Naive thymus-derived CD8-positive, alpha-beta T cell (primary cell): ENCODE results near the gene GDPD4. TPM values are rescaled to one million over a fixed set of nuclear protein-coding genes. Genes with fewer than 3 reads are reported as not detected.
A peak's percentile ranks its signal among the peaks of the same experiment; 100 is the strongest.

Experiments
- ATAC-seq, 2 donors: fragments of 150-1000 bp; cut with Tn5 transposase in 1 of 2; sonication (Bioruptor Pico), chemical (Tn5 transposase) in 1 of 2; 1 replicate in 1 of 2; 2 replicates in 1 of 2; pipeline ENCODE4 v1.10.0; 2021; ENCODE audit warnings: mild to moderate bottlenecking in 2 of 2, moderate library complexity in 2 of 2
- POLR2A ChIA-PET: fragments of 350-600 bp; sonication (Branson Sonifier 250); formaldehyde crosslinking; loops from one replicate; lab custom pipeline; 2021; ENCODE audit warnings: antibody characterized with exemption; lab: Charles Lee
- DNase-seq, 10 donors: peaks; one replicate each; pipeline versions ENCODE4 v3.0.0 to v3.0.0-alpha.2; 2020 to 2022
- H3K27ac Mint-ChIP-seq, 10 donors: one replicate each; pipeline ENCODE4 v1.8.0; 2020 to 2022; ENCODE audit warnings: mild to moderate bottlenecking in 10 of 10, mixed read lengths in 10 of 10, moderate library complexity in 4 of 10, inconsistent platforms in 1 of 10
- H3K27me3 Mint-ChIP-seq, 5 donors: one replicate each; pipeline ENCODE4 v1.8.0; 2021 to 2022; ENCODE audit warnings: mixed read lengths in 5 of 5
- H3K36me3 Mint-ChIP-seq, 3 donors: one replicate each; pipeline ENCODE4 v1.8.0; 2020 to 2022; ENCODE audit warnings: mixed read lengths in 3 of 3, mild to moderate bottlenecking in 2 of 3, inconsistent platforms in 1 of 3
- H3K4me1 Mint-ChIP-seq, 4 donors: one replicate each; pipeline ENCODE4 v1.8.0; 2021 to 2022; ENCODE audit warnings: mixed read lengths in 4 of 4
- H3K4me3 Mint-ChIP-seq, 10 donors: one replicate each; pipeline ENCODE4 v1.8.0; 2020 to 2022; ENCODE audit warnings: mild to moderate bottlenecking in 10 of 10, mixed read lengths in 10 of 10, moderate library complexity in 6 of 10, inconsistent platforms in 1 of 10
- H3K9me3 Mint-ChIP-seq, 9 donors: one replicate each; pipeline ENCODE4 v1.8.0; 2020 to 2022; ENCODE audit warnings: mixed read lengths in 9 of 9, mild to moderate bottlenecking in 3 of 9, inconsistent platforms in 1 of 9, moderate library complexity in 1 of 9
- polyA plus RNA-seq, 3 donors: library from polyadenylated mRNA; unstranded; fragments of 300-500 nt; fragmentation: Illumina TruSeq; gene quantifications; one replicate each; pipeline ENCODE4 v1.2.3, GENCODE V29; 2021
- total RNA-seq, 8 experiments: library from RNA in 2 of 8; stranded (reverse) in 2 of 8; gene quantifications; one replicate each; pipeline ENCODE4 v1.2.3 and lab custom pipeline; 2021 to 2026

Gene GDPD4, protein sequence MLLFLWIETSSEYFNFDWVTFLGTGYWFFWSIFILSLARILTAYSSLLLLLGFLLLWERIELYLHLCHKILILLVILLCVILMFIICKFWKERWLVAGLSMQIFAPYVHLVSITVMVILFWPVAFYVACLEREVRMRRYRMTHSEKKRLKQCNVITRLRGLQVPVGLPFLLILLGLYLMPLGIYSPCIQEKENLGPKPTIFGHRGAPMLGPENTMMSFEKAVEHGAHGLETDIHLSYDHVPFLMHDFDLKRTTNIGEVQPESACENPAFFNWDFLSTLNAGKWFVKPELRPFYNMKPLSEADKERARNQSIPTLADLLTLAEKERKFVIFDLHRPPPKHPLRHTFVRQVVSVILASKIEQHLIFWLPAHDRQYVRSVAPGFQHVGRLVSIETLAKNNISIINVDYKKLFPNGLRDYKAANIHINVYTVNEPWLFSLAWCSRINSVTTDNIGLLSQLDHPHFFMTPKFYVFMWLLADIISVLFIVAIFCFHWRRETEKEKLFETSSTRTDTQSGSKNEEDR
- total RNA-seq (not detected), polyA plus RNA-seq (not detected), total RNA-seq (lab: John Stamatoyannopoulos, UW) (0 reads per million in 6 experiments)

GRCh38 chr11:77301510-77301909, at the start of gene GDPD4:
Gene GDPD4 (minus strand): TSS chr11:77301686. CDS start chr11:77285137, 16,549 bp downstream.
- ATAC-seq (no peak), DNase-seq (no peak)
- H3K4me3 Mint-ChIP-seq, result no peak within 1 kb of the TSS
- no peak within 1 kb of the TSS for H3K27ac Mint-ChIP-seq
- no peaks in the 10 kb centered on the region for H3K27me3 Mint-ChIP-seq
- H3K36me3 Mint-ChIP-seq, result no peaks in the 10 kb centered on the region
- no peaks in the 10 kb centered on the region for H3K4me1 Mint-ChIP-seq
- no peaks in the 10 kb centered on the region for H3K9me3 Mint-ChIP-seq
- POLR2A ChIA-PET, result no interaction called here

GRCh38 chr11:77347948-77348347, 46.5 kb upstream of the GDPD4 start:
- POLR2A ChIA-PET, result interaction anchor here (0.6 kb wide), 1 partner anchor 134 kb away, joined by 4 read pairs; no protein-coding TSS in a partner anchor
- DNase-seq (no peak), ATAC-seq (no peak)
- Mint-ChIP-seq H3K27ac (no peak overlapping the region), H3K9me3 (no peaks in the 10 kb centered on the region), H3K36me3 (peaks cover 0 to 65% (median 11%) of the 10 kb centered on the region in 3 donors), H3K27me3 (no peaks in the 10 kb centered on the region), H3K4me1 (peaks cover 0 to 4% (median 0%) of the 10 kb centered on the region in 4 donors), H3K4me3 (no peak overlapping the region)

GRCh38 chr11:77346906-77347603, 45.6 kb upstream of the GDPD4 start:
- ATAC-seq (no peak), DNase-seq (no peak)
- Mint-ChIP-seq H3K27me3 (no peaks in the 10 kb centered on the region), H3K4me1 (peaks cover 0 to 4% (median 0%) of the 10 kb centered on the region in 4 donors), H3K27ac (no peak overlapping the region), H3K9me3 (no peaks in the 10 kb centered on the region), H3K4me3 (no peak overlapping the region), H3K36me3 (peaks cover 0 to 72% (median 14%) of the 10 kb centered on the region in 3 donors)
- POLR2A ChIA-PET, result no interaction called here

- Mint-ChIP-seq H3K27me3 (no peaks in the 10 kb centered on the region), H3K4me3 (no peak overlapping the region), H3K4me1 (peaks cover 0 to 4% (median 0%) of the 10 kb centered on the region in 4 donors), H3K9me3 (no peaks in the 10 kb centered on the region), H3K27ac (no peak overlapping the region), H3K36me3 (peaks cover 0 to 79% (median 24%) of the 10 kb centered on the region in 3 donors)
- ATAC-seq (no peak), DNase-seq (no peak)
- POLR2A ChIA-PET, result no interaction called here
These were observed 44.1 kb upstream of the GDPD4 start for GRCh38 chr11:77345621-77346020.

- Mint-ChIP-seq H3K27me3 (no peaks in the 10 kb centered on the region), H3K4me1 (peaks cover 0 to 4% (median 0%) of the 10 kb centered on the region in 4 donors), H3K36me3 (peaks cover 0 to 82% (median 22%) of the 10 kb centered on the region in 3 donors), H3K27ac (peak overlapping the region in 1 of 10 donors; percentile 31), H3K4me3 (no peak overlapping the region), H3K9me3 (no peaks in the 10 kb centered on the region)
- no peak for DNase-seq
- POLR2A ChIA-PET, result no interaction called here
- no peak for ATAC-seq
These were observed 39.0 kb upstream of the GDPD4 start for GRCh38 chr11:77340501-77340900.

DNA sequence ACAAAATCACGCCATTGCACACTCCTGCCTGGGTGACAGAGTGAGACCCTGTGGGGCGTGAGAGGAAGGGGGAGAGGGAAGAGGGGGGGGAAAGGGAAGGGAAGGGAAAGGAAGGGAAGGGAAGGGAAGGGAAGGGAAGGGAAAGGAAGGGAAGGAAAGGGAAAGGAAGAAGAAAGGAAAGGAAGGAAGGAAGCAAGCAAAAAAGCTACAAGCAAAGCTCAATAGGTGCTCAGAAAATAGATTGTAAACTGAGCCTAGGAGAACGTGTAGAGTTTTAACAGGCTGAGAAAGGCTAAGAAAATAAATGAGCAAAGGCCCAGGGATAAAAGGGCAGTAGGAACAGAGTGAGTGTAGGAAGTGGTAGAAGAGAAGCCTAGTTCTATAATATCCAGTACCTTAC, 30.8 kb upstream of the GDPD4 start:
- H3K4me3 Mint-ChIP-seq, result no peak overlapping the region
- H3K27ac Mint-ChIP-seq, result peak overlapping the region in 2 of 10 donors; percentile 17 to 58
- DNase-seq (no peak), ATAC-seq (no peak)
- peaks cover 0 to 4% (median 0%) of the 10 kb centered on the region in 9 donors for H3K9me3 Mint-ChIP-seq
- POLR2A ChIA-PET, result no interaction called here
- peaks cover 0 to 59% (median 38%) of the 10 kb centered on the region in 3 donors for H3K36me3 Mint-ChIP-seq
- no peaks in the 10 kb centered on the region for H3K4me1 Mint-ChIP-seq
- no peaks in the 10 kb centered on the region for H3K27me3 Mint-ChIP-seq

GRCh38 chr11:77325159-77325558, 23.7 kb upstream of the GDPD4 start:
- DNase-seq (no peak), ATAC-seq (no peak)
- H3K4me1 Mint-ChIP-seq, result no peaks in the 10 kb centered on the region
- no peak overlapping the region for H3K4me3 Mint-ChIP-seq
- H3K36me3 Mint-ChIP-seq, result peaks cover 4 to 69% (median 35%) of the 10 kb centered on the region in 3 donors
- POLR2A ChIA-PET, result no interaction called here
- no peak overlapping the region for H3K27ac Mint-ChIP-seq
- peaks cover 0 to 2% (median 0%) of the 10 kb centered on the region in 9 donors for H3K9me3 Mint-ChIP-seq
- no peaks in the 10 kb centered on the region for H3K27me3 Mint-ChIP-seq

DNA sequence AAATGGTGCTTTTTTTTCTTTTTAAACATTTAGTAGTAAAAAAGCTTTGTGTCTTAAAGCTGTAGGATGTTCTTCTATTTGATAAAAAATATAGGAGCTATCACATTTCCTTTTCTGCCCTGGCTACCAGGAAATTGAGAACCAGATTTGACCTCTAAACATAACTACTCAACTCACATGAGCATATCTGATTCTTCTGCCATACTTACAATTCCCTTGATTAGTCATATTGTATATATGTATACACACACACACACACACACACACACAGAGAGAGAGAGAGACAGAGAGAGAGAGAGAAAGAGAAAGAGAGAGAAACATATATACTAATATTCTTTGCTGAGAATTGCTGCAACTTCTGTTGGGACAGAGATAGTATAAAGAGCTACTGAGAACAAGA, 23.0 kb upstream of the GDPD4 start:
- Mint-ChIP-seq H3K27me3 (no peaks in the 10 kb centered on the region), H3K9me3 (peaks cover 0 to 2% (median 0%) of the 10 kb centered on the region in 9 donors), H3K27ac (no peak overlapping the region), H3K4me1 (no peaks in the 10 kb centered on the region), H3K4me3 (no peak overlapping the region), H3K36me3 (peaks cover 4 to 63% (median 29%) of the 10 kb centered on the region in 3 donors)
- ATAC-seq (no peak), DNase-seq (no peak)
- POLR2A ChIA-PET, result no interaction called here

DNA sequence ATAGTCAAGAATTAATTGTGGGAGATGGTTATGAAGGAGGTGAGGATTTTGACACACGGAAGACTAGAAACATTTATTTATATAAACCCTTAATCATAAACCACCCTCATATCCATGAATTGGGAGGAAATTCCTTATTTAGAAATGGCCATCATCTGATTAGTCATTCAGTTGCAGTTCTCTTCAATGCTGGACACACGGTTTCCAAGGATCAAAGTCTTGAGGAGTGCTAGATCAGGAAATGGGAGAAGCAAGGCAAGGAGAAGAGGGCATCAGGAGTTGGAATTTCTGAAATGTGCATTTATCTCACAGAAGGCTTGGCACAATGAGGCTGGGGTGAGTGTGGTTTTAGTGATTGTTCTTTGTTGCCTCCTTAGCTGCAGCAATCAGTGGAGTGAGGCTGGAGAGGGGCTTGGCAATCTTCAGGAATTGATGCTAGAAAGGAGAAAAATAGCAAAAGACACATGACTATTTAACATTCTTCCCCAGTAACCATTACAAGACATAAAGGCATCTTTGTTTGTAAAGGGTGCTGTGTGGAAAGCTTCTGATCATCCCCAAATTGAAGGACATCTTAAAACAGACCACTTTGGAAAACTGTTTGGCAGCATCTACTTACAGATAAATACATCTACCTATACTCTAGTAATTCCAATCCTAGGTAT, 21.6 kb upstream of the GDPD4 start:
- DNase-seq (no peak), ATAC-seq (no peak)
- Mint-ChIP-seq H3K36me3 (peaks cover 4 to 51% (median 20%) of the 10 kb centered on the region in 3 donors), H3K9me3 (peaks cover 0 to 2% (median 0%) of the 10 kb centered on the region in 9 donors), H3K27me3 (no peaks in the 10 kb centered on the region), H3K4me3 (no peak overlapping the region), H3K4me1 (no peaks in the 10 kb centered on the region), H3K27ac (peak overlapping the region in 2 of 10 donors; percentile 42 to 74)
- POLR2A ChIA-PET, result no interaction called here

DNA sequence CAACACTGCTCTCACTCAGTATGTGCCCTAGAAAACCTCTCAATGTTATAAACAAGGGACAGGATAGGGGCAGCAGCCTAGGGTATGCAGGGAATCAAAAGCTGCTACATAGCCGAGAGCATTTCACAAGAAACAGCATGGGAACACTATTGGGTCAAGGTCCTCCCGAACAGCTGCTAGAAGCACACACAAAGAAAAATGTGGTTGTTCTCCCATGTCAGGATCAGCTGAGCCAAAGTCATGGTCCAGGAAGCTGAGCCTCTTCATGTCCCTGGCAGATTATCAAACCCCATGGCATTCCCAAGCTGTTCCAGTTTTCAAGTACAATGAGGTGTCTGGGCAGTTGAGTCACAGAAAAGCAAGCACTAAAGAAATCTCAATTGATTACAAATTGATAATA, 21.0 kb upstream of the GDPD4 start:
- H3K9me3 Mint-ChIP-seq, result peaks cover 0 to 2% (median 0%) of the 10 kb centered on the region in 9 donors

DNA sequence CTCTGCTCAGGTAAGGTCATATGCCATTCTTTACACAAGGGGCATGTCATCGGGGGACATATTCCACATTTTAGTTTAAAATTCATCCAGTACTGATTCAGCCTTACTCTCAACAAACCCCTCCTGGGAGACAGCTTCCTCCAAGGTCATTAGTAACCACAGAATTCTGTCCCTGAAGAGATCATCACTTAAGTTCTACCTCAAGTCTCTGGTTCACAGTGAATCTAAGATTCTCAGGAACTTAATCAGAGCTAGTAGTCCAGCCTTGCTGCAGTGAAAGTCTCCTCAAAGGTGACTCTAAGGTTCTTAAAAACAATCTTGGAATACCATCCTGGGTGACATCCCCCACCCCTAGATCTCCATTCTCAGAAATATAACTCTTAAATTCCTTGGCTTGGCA, 18.9 kb upstream of the GDPD4 start:
- Mint-ChIP-seq H3K36me3 (peaks cover 0 to 33% (median 3%) of the 10 kb centered on the region in 3 donors), H3K9me3 (no peaks in the 10 kb centered on the region), H3K27ac (no peak overlapping the region), H3K4me3 (no peak overlapping the region), H3K27me3 (peaks cover 0 to 3% (median 0%) of the 10 kb centered on the region in 5 donors), H3K4me1 (no peaks in the 10 kb centered on the region)
- ATAC-seq (no peak), DNase-seq (no peak)
- POLR2A ChIA-PET, result no interaction called here

More for the DNA sequence above, 21.0 kb upstream of the GDPD4 start:
- no peaks in the 10 kb centered on the region for H3K4me1 Mint-ChIP-seq
- POLR2A ChIA-PET, result no interaction called here
- peaks cover 4 to 45% (median 16%) of the 10 kb centered on the region in 3 donors for H3K36me3 Mint-ChIP-seq
- H3K4me3 Mint-ChIP-seq, result no peak overlapping the region
- H3K27ac Mint-ChIP-seq, result peak overlapping the region in 1 of 10 donors; percentile 42
- H3K27me3 Mint-ChIP-seq, result no peaks in the 10 kb centered on the region
- ATAC-seq (no peak), DNase-seq (no peak)

DNA sequence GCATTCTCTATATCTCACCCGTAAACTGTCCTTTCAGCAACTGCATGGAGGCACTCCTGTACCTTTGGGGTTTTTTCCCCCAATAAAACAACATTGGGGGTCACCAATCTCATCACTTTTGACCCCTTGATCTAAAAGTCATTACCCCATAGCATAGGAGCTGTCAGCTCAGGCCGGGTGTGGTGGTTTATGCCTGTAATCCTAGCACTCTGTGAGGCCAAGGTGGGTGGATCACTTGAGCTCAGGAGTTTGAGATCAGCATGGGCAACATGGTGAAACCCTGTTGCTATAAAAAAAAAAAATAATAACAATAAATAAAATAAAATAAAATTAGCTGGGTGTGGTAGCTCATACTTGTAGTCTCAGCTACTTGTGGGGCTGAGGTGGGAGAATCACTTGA, 17.1 kb upstream of the GDPD4 start:
- Mint-ChIP-seq H3K36me3 (peaks cover 0 to 22% (median 2%) of the 10 kb centered on the region in 3 donors), H3K27me3 (peaks cover 0 to 3% (median 0%) of the 10 kb centered on the region in 5 donors), H3K4me1 (no peaks in the 10 kb centered on the region), H3K4me3 (no peak overlapping the region), H3K27ac (no peak overlapping the region), H3K9me3 (no peaks in the 10 kb centered on the region)
- no peak for DNase-seq
- POLR2A ChIA-PET, result interaction anchor here (0.6 kb wide), 1 partner anchor 34 kb away, joined by 6 read pairs; no protein-coding TSS in a partner anchor
- no peak for ATAC-seq
